SK-N-SH treated with all-trans-retinoic acid at 6 μM for 48 hours (cell line): ENCODE results near the gene ARIH2.

Experiments used
- ATAC-seq: fragments of 200-7000 bp; cut with Tn5 transposase; 3 replicates; pipeline ENCODE4 v1.9.1; 2020; ENCODE audit warnings: mild to moderate bottlenecking, moderate library complexity
- ARNTL ChIP-seq: fragments of 450-650 bp; formaldehyde crosslinking; IDR thresholded peaks from 2 replicates; pipeline ENCODE4 v1.5.0; 2020; ENCODE audit warnings: low read depth, mild to moderate bottlenecking, moderate library complexity, borderline replicate concordance
- BACH2 ChIP-seq: fragments of 250-450 bp; sonication (Bioruptor Pico); IDR thresholded peaks from 2 replicates; pipeline ENCODE4 v1.9.0; 2021; ENCODE audit warnings: mild to moderate bottlenecking, borderline replicate concordance
- CSDC2 ChIP-seq: fragments of 250-450 bp; sonication (Bioruptor Pico); IDR thresholded peaks from 2 replicates; pipeline ENCODE4 v1.5.0; 2020; ENCODE audit warnings: mild to moderate bottlenecking, moderate library complexity
- CSRNP3 ChIP-seq: fragments of 250-450 bp; sonication (Bioruptor Pico); IDR thresholded peaks from 2 replicates; pipeline ENCODE4 v1.5.1; 2021; ENCODE audit warnings: mild to moderate bottlenecking, moderate library complexity
- ESRRG ChIP-seq: fragments of 250-450 bp; sonication (Bioruptor Pico); IDR thresholded peaks from 2 replicates; pipeline ENCODE4 v1.6.1; 2021; ENCODE audit warnings: mild to moderate bottlenecking
- ISL1 ChIP-seq: fragments of 250-450 bp; sonication (Bioruptor Pico); IDR thresholded peaks from 2 replicates; pipeline ENCODE4 v2.1.2; 2022; ENCODE audit warnings: mild to moderate bottlenecking, moderate library complexity
- OSR1 ChIP-seq: fragments of 250-450 bp; sonication (Bioruptor Pico); IDR thresholded peaks from 2 replicates; pipeline ENCODE4 v1.8.0; 2022; ENCODE audit warnings: moderate library complexity, mild to moderate bottlenecking, inconsistent platforms
- POU6F1 ChIP-seq: fragments of 250-450 bp; sonication (Bioruptor Pico); IDR thresholded peaks from 2 replicates; pipeline ENCODE4 v1.8.0; 2021; ENCODE audit warnings: low read depth, mild to moderate bottlenecking, moderate library complexity, borderline replicate concordance
- PPARA ChIP-seq: fragments of 250-450 bp; sonication (Bioruptor Pico); IDR thresholded peaks from 2 replicates; pipeline ENCODE4 v1.5.0; 2020; ENCODE audit warnings: mild to moderate bottlenecking, borderline replicate concordance
- RARB ChIP-seq: fragments of 250-450 bp; sonication (Bioruptor Pico); IDR thresholded peaks from 2 replicates; pipeline ENCODE4 v1.8.0; 2021; ENCODE audit warnings: mild to moderate bottlenecking, moderate library complexity
- SNAI2 ChIP-seq: fragments of 250-450 bp; sonication (Bioruptor Pico); IDR thresholded peaks from 2 replicates; pipeline ENCODE4 v1.5.0; 2020; ENCODE audit warnings: mild to moderate bottlenecking, moderate library complexity
- TCF4 ChIP-seq: fragments of 250-450 bp; sonication (Bioruptor Pico); IDR thresholded peaks from 2 replicates; pipeline ENCODE4 v1.8.0; 2021; ENCODE audit warnings: mild to moderate bottlenecking, moderate library complexity, borderline replicate concordance
- TOX ChIP-seq: fragments of 250-450 bp; sonication (Bioruptor Pico); IDR thresholded peaks from 2 replicates; pipeline ENCODE4 v1.8.0; 2021; ENCODE audit warnings: mild to moderate bottlenecking, moderate library complexity, borderline replicate concordance
- TSHZ2 ChIP-seq: fragments of 250-450 bp; sonication (Bioruptor Pico); IDR thresholded peaks from 2 replicates; pipeline ENCODE4 v1.5.0; 2020; ENCODE audit warnings: mild to moderate bottlenecking, moderate library complexity
- ZC3H10 ChIP-seq: fragments of 250-450 bp; sonication (Bioruptor Pico); IDR thresholded peaks from 2 replicates; pipeline ENCODE4 v1.5.1; 2021; ENCODE audit warnings: mild to moderate bottlenecking, moderate library complexity
- ZFP3 ChIP-seq: fragments of 250-450 bp; sonication (Bioruptor Pico); IDR thresholded peaks from 2 replicates; pipeline ENCODE4 v1.5.0; 2020; ENCODE audit warnings: mild to moderate bottlenecking, moderate library complexity
- ZFP30 ChIP-seq: fragments of 450-650 bp; formaldehyde crosslinking; IDR thresholded peaks from 2 replicates; pipeline ENCODE4 v1.5.0; 2022; ENCODE audit warnings: mild to moderate bottlenecking, moderate library complexity
- ZNF70 ChIP-seq: fragments of 450-650 bp; formaldehyde crosslinking; IDR thresholded peaks from 2 replicates; pipeline ENCODE4 v1.5.0; 2020; ENCODE audit warnings: mild to moderate bottlenecking, moderate library complexity
- ZNF8 ChIP-seq: fragments of 450-650 bp; formaldehyde crosslinking; IDR thresholded peaks from 2 replicates; pipeline ENCODE4 v1.5.0; 2020; ENCODE audit warnings: mild to moderate bottlenecking, moderate library complexity

Gene ARIH2

DNA sequence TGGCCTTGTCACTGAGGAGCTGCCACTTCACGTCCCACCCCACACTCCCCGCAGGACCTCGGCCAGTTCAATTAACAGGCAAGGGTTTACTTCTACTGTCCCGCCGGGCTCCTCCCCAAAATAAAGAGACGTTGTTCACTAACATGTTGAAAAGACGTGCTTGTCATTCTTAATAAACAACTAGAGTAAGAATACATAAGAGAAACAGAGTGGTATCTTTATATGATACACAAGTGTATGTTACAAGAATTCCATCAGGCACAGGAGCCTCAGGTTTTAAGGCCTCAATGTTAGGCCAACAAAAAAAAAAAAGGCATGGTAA lies 110.9 kb downstream of the ARIH2 start:
- ATAC-seq, result no peak; the same call in 2 of the 3 replicates
- TF ChIP-seq BACH2 (CRISPR knock-in tag) (no peak), ZNF8 (no peak), POU6F1 (CRISPR knock-in tag) (no peak), ISL1 (CRISPR knock-in tag) (no peak), ZFP3 (CRISPR knock-in tag) (no peak), RARB (no peak), TSHZ2 (CRISPR knock-in tag) (no peak), CSDC2 (CRISPR knock-in tag) (no peak), OSR1 (CRISPR knock-in tag) (no peak), ZNF70 (no peak), PPARA (CRISPR knock-in tag) (no peak), SNAI2 (CRISPR knock-in tag) (no peak), CSRNP3 (CRISPR knock-in tag) (no peak), ZFP30 (CRISPR knock-in tag) (no peak), ESRRG (CRISPR knock-in tag) (no peak), ZC3H10 (CRISPR knock-in tag) (no peak), ARNTL (CRISPR knock-in tag) (no peak), TOX (CRISPR knock-in tag) (no peak)

- no peak for ATAC-seq
Measured at GRCh38 chr3:49030321-49030720, 111.7 kb downstream of the ARIH2 start.

More at GRCh38 chr3:49030321-49030720, 111.7 kb downstream of the ARIH2 start:
- no peak for TF ChIP-seq ARNTL (CRISPR knock-in tag)
- no peak for TF ChIP-seq TCF4 (CRISPR knock-in tag)
- no peak for TF ChIP-seq POU6F1 (CRISPR knock-in tag)
- TF ChIP-seq SNAI2 (CRISPR knock-in tag), result no peak
- no peak for TF ChIP-seq TSHZ2 (CRISPR knock-in tag)
- no peak for TF ChIP-seq CSRNP3 (CRISPR knock-in tag)
- TF ChIP-seq ZFP30 (CRISPR knock-in tag), result no peak
- TF ChIP-seq ESRRG (CRISPR knock-in tag), result no peak
- TF ChIP-seq ZNF70, result no peak
